Measurements from ENCODE around the gene STARD8. TPM values are rescaled to one million over a fixed set of nuclear protein-coding genes. Genes with fewer than 3 reads are reported as not detected.

STARD8 gene
- total and polyA plus RNA-seq, 7 donors = 4.2 to 25.8 (median 8.8) TPM

DNA sequence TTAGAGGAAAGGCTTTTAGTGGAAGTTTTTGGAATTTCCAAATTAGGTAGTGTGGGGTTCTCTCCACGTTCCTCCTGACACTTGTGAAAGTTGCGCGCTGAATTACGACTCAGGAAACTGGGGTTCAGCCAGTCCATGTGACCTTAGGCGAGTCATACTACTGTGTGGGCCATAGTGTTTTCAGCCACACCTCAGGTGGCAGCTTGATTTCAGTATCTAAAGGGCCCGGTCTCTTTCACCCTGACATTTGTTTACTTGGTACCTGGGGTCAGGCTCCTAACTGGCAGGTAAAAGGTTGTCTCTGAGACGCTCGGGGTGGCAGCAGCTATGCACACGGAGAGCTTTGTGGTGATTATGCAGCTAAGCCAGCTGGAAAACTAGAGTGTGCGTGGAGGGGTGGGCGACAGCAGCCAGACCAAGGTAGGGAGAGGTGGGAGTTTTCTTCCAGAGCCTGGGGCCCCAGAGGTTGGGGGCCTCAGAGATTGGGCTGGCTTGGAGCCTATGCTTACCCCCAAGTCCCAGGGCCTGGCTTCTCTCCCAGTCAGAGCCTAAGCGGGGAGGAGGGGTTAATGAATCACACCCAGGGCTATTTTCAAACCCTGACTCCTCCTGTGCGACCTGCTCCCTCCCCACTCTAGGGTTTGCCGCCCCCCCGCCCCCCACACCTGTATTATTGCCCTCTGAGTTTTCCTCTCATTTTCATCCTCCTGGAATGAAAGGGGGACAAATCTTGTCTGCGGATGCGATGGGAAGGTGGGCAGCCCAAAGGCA, 47.2 kb downstream of the STARD8 start:
- no peaks in the 10 kb centered on the region for H3K9me3 ChIP-seq
- H3K4me1 ChIP-seq = peaks cover 11% of the 10 kb centered on the region
- DNase-seq (no peak), ATAC-seq (peak; percentile 49 to 70 (median 62))
- H3K36me3 ChIP-seq (ENCODE audit: insufficient read depth in 1 of 2, low read depth in 1 of 2) = no peaks in the 10 kb centered on the region
- TF ChIP-seq, protein P1, sequence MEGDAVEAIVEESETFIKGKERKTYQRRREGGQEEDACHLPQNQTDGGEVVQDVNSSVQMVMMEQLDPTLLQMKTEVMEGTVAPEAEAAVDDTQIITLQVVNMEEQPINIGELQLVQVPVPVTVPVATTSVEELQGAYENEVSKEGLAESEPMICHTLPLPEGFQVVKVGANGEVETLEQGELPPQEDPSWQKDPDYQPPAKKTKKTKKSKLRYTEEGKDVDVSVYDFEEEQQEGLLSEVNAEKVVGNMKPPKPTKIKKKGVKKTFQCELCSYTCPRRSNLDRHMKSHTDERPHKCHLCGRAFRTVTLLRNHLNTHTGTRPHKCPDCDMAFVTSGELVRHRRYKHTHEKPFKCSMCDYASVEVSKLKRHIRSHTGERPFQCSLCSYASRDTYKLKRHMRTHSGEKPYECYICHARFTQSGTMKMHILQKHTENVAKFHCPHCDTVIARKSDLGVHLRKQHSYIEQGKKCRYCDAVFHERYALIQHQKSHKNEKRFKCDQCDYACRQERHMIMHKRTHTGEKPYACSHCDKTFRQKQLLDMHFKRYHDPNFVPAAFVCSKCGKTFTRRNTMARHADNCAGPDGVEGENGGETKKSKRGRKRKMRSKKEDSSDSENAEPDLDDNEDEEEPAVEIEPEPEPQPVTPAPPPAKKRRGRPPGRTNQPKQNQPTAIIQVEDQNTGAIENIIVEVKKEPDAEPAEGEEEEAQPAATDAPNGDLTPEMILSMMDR (IDR thresholded peaks at IDR 0.05) = no peak
- intact Hi-C loops (cut with DNase I) = no loop called here
- H3K4me3 ChIP-seq = peak overlapping the region; percentile 85
- WGBS, 3 donors = 28 to 48% (median 32%) methylated on average over 15 to 17 of the region's 17 CpGs
- H3K27ac ChIP-seq = peak overlapping the region; percentile 91
- H3K27me3 ChIP-seq (ENCODE audit: insufficient read depth in 3 of 3, low read length in 2 of 3) = no peaks in the 10 kb centered on the region

- ATAC-seq = no peak
- Histone ChIP-seq H3K27ac (peak overlapping the region; percentile 91), H3K4me1 (peaks cover 16% of the 10 kb centered on the region), H3K4me3 (peak overlapping the region; percentile 85), H3K36me3 (ENCODE audit: insufficient read depth in 1 of 2, low read depth in 1 of 2) (no peaks in the 10 kb centered on the region), H3K27me3 (ENCODE audit: insufficient read depth in 3 of 3, low read length in 2 of 3) (peaks cover 0 to 2% (median 0%) of the 10 kb centered on the region in 3 donors), H3K9me3 (no peaks in the 10 kb centered on the region)
- intact Hi-C loops (cut with DNase I) = no loop called here
- no peak for DNase-seq
- WGBS, 3 donors = 41 to 52% (median 48%) methylated on average over 4 to 5 of the region's 5 CpGs
- TF ChIP-seq, protein P1 (IDR thresholded peaks at IDR 0.05) = no peak
Measured at GRCh38 chrX:68695206-68695845, 47.9 kb downstream of the STARD8 start.

DNA sequence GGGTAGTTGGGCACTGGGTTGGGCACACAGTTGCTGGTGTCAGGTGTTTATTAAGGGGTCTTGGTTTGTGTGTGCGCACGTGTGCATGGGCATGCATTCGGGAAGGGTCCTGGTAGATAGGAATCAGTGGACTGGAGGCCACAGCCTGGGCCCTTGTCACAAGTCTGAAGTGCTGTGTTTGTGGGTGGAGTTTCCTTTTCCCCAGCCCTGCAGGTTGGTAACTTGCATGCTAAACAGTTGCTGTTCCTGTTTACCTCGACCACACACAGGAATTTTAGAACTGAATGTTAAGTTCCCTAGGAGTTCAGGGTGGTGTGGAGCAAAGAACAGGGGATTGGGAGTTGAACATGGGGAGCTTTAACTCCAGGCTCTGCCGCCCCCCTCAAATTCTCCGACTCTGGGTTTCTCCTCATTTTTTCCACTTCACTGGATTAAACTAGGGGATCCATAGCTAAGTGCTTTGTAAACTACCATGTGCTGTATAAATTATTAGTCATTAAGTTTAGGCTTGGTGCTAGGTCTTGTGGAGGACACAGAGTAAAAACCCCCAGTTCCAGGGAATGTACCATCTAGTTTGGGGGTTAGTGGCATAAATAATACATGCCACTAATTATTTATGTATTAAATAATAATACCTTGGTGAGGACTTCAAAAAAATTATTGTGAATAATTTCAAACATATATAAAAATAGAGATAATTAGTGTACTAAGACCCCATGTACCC, 49.0 kb downstream of the STARD8 start:
- 56 to 68% (median 60%) methylated on average over 6 of the region's 6 CpGs for WGBS, 3 donors
- peak overlapping the region; percentile 91 for H3K27ac ChIP-seq
- no peaks in the 10 kb centered on the region for H3K36me3 ChIP-seq (ENCODE audit: insufficient read depth in 1 of 2, low read depth in 1 of 2)
- TF ChIP-seq, protein P1 (IDR thresholded peaks at IDR 0.05) = no peak
- peaks cover 26% of the 10 kb centered on the region for H3K4me1 ChIP-seq
- intact Hi-C loops (cut with DNase I) = no loop called here
- H3K9me3 ChIP-seq = no peaks in the 10 kb centered on the region
- DNase-seq = no peak
- ATAC-seq = no peak
- H3K27me3 ChIP-seq (ENCODE audit: insufficient read depth in 3 of 3, low read length in 2 of 3) = peaks cover 0 to 10% (median 0%) of the 10 kb centered on the region in 3 donors
- peak overlapping the region; percentile 85 for H3K4me3 ChIP-seq

DNA sequence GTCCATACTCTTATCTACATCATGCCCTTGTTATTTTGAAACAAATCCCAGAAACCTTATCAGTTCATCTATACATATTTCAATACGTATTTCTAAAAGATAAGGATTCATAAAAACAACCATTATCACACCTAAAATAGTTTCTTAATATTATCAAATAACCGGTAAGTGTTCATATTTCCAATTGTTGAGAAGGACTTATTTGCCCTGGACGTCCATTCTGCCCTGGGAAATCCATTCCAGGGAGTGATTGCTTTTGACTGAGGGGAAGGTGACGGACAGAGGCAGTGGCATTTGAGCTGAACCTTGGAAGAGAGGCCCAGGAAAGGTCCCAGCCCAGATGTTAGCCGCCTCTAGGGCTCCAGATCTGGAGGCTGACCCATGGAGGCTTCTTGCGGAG, 49.6 kb downstream of the STARD8 start:
- no peak for DNase-seq
- no peaks in the 10 kb centered on the region for H3K9me3 ChIP-seq
- H3K4me3 ChIP-seq = peak overlapping the region; percentile 25
- TF ChIP-seq, protein P1 (IDR thresholded peaks at IDR 0.05) = no peak
- peaks cover 0 to 10% (median 0%) of the 10 kb centered on the region in 3 donors for H3K27me3 ChIP-seq (ENCODE audit: insufficient read depth in 3 of 3, low read length in 2 of 3)
- ATAC-seq = no peak
- peaks cover 26% of the 10 kb centered on the region for H3K4me1 ChIP-seq
- H3K36me3 ChIP-seq (ENCODE audit: insufficient read depth in 1 of 2, low read depth in 1 of 2) = no peaks in the 10 kb centered on the region
- 57 to 80% (median 62%) methylated on average over 5 to 6 of the region's 6 CpGs for WGBS, 3 donors
- intact Hi-C loops (cut with DNase I) = no loop called here
- H3K27ac ChIP-seq = peak overlapping the region; percentile 55

Data from psoas muscle (tissue), 8 donors.